ENCODE results near the gene DPM1.
A peak's percentile ranks its signal among the peaks of the same experiment; 100 is the strongest.

Gene DPM1

GRCh38 chr20:50957798-50958614 is at the start of gene DPM1:
Gene DPM1, minus strand, starts transcription at chr20:50958532. Its CDS starts 9 bp downstream, at chr20:50958523.
- DNase-seq (ENCODE audit: low read depth): peak; percentile 83

- DNase-seq (ENCODE audit: low read depth): no peak
Measured at GRCh38 chr20:51005214-51005613, 46.9 kb upstream of the DPM1 start.

- no peak for DNase-seq (ENCODE audit: low read depth)
Measured at GRCh38 chr20:51004781-51005180, 46.4 kb upstream of the DPM1 start.

- no peak for DNase-seq (ENCODE audit: low read depth)
Measured at GRCh38 chr20:51004305-51004727, 46.0 kb upstream of the DPM1 start.

- no peak for DNase-seq (ENCODE audit: low read depth)
Measured at GRCh38 chr20:51003753-51004152, 45.4 kb upstream of the DPM1 start.

GRCh38 chr20:51002633-51003032 is 44.3 kb upstream of the DPM1 start:
- DNase-seq (ENCODE audit: low read depth): no peak

- no peak for DNase-seq (ENCODE audit: low read depth)
Measured at GRCh38 chr20:51001430-51002265, 43.3 kb upstream of the DPM1 start.

GRCh38 chr20:50999355-50999754 is 41.0 kb upstream of the DPM1 start:
- no peak for DNase-seq (ENCODE audit: low read depth)

GRCh38 chr20:50996901-50997865 is 38.9 kb upstream of the DPM1 start:
- no peak for DNase-seq (ENCODE audit: low read depth)

GRCh38 chr20:50995506-50995905 is 37.2 kb upstream of the DPM1 start:
- no peak for DNase-seq (ENCODE audit: low read depth)

GRCh38 chr20:50993876-50994275 is 35.5 kb upstream of the DPM1 start:
- no peak for DNase-seq (ENCODE audit: low read depth)

GRCh38 chr20:50992733-50993457 is 34.6 kb upstream of the DPM1 start:
- peak; percentile 52 for DNase-seq (ENCODE audit: low read depth)

- DNase-seq (ENCODE audit: low read depth): no peak
Measured at GRCh38 chr20:50992336-50992732, 34.0 kb upstream of the DPM1 start.

GRCh38 chr20:50991076-50991475 is 32.7 kb upstream of the DPM1 start:
- DNase-seq (ENCODE audit: low read depth): no peak

- DNase-seq (ENCODE audit: low read depth): peak; percentile 56
Measured at GRCh38 chr20:50987493-50988210, 29.3 kb upstream of the DPM1 start.

GRCh38 chr20:50983321-50983720 is 25.0 kb upstream of the DPM1 start:
- DNase-seq (ENCODE audit: low read depth): no peak

- no peak for DNase-seq (ENCODE audit: low read depth)
Measured at GRCh38 chr20:50982363-50982762, 24.0 kb upstream of the DPM1 start.

- no peak for DNase-seq (ENCODE audit: low read depth)
Measured at GRCh38 chr20:50981714-50982048, 23.3 kb upstream of the DPM1 start.

GRCh38 chr20:50980851-50981713 is 22.8 kb upstream of the DPM1 start:
- DNase-seq (ENCODE audit: low read depth): peak; percentile 21
